ENCODE data around the gene AACS.

Gene AACS

GRCh38 chr12:125129179-125129571 is 63.9 kb downstream of the AACS start:
- in situ Hi-C loops (cut with HindIII; ENCODE audit: low sequenced_read_pairs) = no loop called here
- H3K4me3 ChIP-seq (ENCODE audit: low read depth, low read length) = no peak overlapping the region
- DNase-seq (ENCODE audit: low read depth, low spot score) = no peak
- TF ChIP-seq CTCF (IDR thresholded peaks at IDR 0.05; ENCODE audit: low read depth, low read length) = no peak

GRCh38 chr12:125129591-125130255 is 64.5 kb downstream of the AACS start:
- in situ Hi-C loops (cut with HindIII; ENCODE audit: low sequenced_read_pairs) = no loop called here

DNA sequence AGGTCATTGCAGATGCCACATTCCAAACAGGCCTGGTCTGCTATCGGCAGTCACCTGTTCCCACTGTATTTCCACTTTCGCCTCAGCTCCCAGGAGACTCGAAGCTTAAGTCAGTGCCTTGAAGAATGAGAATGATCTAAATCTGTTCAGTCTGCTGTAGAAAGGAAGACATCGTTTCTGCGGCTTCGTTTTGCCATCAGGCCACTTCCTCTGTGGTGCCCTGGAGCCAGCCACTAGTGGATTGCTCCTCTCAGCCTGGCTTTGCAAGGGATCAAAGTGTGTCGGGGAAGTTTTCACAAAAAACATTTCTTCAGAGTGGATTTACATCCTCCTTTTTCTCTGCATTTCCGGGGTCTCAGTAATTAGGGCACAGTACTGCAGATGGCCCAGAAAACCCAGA is 66.7 kb downstream of the AACS start:
- DNase-seq (ENCODE audit: low read depth, low spot score) = no peak
- in situ Hi-C loops (cut with HindIII; ENCODE audit: low sequenced_read_pairs) = no loop called here
- no peak overlapping the region for H3K4me3 ChIP-seq (ENCODE audit: low read depth, low read length)
- TF ChIP-seq CTCF (IDR thresholded peaks at IDR 0.05; ENCODE audit: low read depth, low read length) = no peak

More at GRCh38 chr12:125129591-125130255, 64.5 kb downstream of the AACS start:
- DNase-seq (ENCODE audit: low read depth, low spot score) = no peak
- no peak overlapping the region for H3K4me3 ChIP-seq (ENCODE audit: low read depth, low read length)
- TF ChIP-seq CTCF (IDR thresholded peaks at IDR 0.05; ENCODE audit: low read depth, low read length) = no peak

DNA sequence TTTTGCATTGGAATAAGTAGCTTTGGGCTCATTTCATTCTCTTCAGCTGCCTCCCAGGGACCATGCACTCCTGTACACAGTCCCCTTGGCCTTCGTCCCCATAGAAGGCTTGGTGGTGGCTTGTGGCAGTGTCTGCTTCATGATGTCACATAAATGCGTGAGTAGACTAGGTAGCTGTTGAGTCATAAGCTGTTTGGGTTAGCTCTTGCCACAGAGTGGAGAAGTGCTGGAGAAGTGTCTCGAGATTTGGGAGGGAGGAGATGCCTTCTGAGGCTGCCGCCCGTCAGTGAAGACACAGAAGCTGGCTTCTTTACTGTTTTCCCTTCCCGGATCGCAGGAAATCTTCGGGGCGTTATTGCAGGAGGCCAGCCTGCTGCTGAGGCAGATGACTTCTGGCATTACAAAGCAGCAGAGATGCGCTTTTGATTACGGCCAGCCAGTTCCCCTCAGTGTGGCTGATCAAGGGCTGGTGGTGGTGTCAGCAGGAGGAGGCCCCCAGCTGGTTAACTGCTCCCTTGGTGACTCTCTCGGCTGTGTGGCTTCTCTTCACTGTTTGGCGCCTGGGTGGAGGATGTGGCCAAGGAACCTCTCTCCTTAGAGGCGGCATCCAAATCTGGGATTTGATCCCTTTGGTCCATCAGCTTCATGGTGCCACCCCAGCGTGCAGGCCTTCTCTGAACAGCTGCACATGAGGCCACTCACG is 67.6 kb downstream of the AACS start:
- in situ Hi-C loops (cut with HindIII; ENCODE audit: low sequenced_read_pairs) = no loop called here
- TF ChIP-seq CTCF (IDR thresholded peaks at IDR 0.05; ENCODE audit: low read depth, low read length) = no peak

GRCh38 chr12:125133616-125134015 is 68.4 kb downstream of the AACS start:
- in situ Hi-C loops (cut with HindIII; ENCODE audit: low sequenced_read_pairs) = no loop called here
- TF ChIP-seq CTCF (IDR thresholded peaks at IDR 0.05; ENCODE audit: low read depth, low read length) = no peak
- no peak for DNase-seq (ENCODE audit: low read depth, low spot score)
- no peak overlapping the region for H3K4me3 ChIP-seq (ENCODE audit: low read depth, low read length)

More for the DNA sequence above, 67.6 kb downstream of the AACS start:
- no peak overlapping the region for H3K4me3 ChIP-seq (ENCODE audit: low read depth, low read length)
- peak; percentile 5 for DNase-seq (ENCODE audit: low read depth, low spot score)

DNA sequence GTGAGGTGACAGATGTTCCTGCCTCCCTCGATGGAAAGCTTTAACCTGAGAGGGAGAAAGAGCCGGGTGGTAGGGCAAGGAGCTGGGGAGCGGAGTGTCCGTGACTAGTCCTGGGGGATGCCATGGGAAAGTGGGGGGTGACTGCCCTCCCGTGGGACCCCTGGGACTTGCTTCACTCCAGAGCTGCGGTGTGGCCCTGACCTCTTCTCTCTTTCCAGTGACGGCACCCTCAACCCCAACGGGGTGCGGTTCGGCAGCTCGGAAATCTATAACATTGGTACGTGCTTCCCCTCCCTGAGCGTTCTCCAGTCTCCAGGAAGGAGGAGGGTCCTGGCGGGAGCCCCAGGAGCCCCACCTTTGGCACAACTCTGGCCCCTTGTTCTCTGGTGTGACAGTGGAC is 69.3 kb downstream of the AACS start:
- H3K4me3 ChIP-seq (ENCODE audit: low read depth, low read length) = no peak overlapping the region
- in situ Hi-C loops (cut with HindIII; ENCODE audit: low sequenced_read_pairs) = no loop called here
- no peak for TF ChIP-seq CTCF (IDR thresholded peaks at IDR 0.05; ENCODE audit: low read depth, low read length)
- DNase-seq (ENCODE audit: low read depth, low spot score) = no peak
